K562 (cell line): ENCODE data around the gene DARS2. TPM values are rescaled to one million over a fixed set of nuclear protein-coding genes. Genes with fewer than 3 reads are reported as not detected.

Experiments
- CAMTA2 ChIP-seq: fragments of 250-450 bp; sonication (Bioruptor Pico); conservative IDR thresholded peaks from 2 replicates; pipeline ENCODE4 v1.5.1; 2022
- CBFA2T2 ChIP-seq: fragments of 450-650 bp; conservative IDR thresholded peaks from 2 replicates; pipeline ENCODE4 v1.6.1; 2017; ENCODE audit warnings: mild to moderate bottlenecking
- ESRRB ChIP-seq: fragments of 250-450 bp; sonication (Bioruptor Pico); IDR thresholded peaks from 2 replicates; pipeline ENCODE4 v1.5.0; 2020; ENCODE audit warnings: mild to moderate bottlenecking, moderate library complexity, borderline replicate concordance
- FUS ChIP-seq: fragments of 200-400 bp; formaldehyde crosslinking; optimal IDR thresholded peaks from 2 replicates; pipeline ENCODE3; 2017; ENCODE audit warnings: low read depth, low read length
- GATAD2A ChIP-seq: fragments of 450-650 bp; IDR thresholded peaks from 2 replicates; pipeline ENCODE4 v1.6.1; 2017
- HOMEZ ChIP-seq: fragments of 250-450 bp; sonication (Bioruptor Pico); IDR thresholded peaks from 2 replicates; pipeline ENCODE4 v1.4.0; 2020; ENCODE audit warnings: mild to moderate bottlenecking, moderate library complexity
- KAT7 ChIP-seq: sonication (generic); formaldehyde crosslinking; IDR thresholded peaks from 2 replicates; pipeline ENCODE4 v1.8.0; 2022; ENCODE audit warnings: missing genetic modification reagents, mild to moderate bottlenecking, borderline replicate concordance
- KDM2B ChIP-seq: fragments of 250-450 bp; sonication (Bioruptor Pico); IDR thresholded peaks from 2 replicates; pipeline ENCODE4 v1.8.0; 2021; ENCODE audit warnings: mild to moderate bottlenecking, moderate library complexity
- MCM3 ChIP-seq: fragments of 450-650 bp; IDR thresholded peaks from 2 replicates; pipeline ENCODE4 v1.6.1; 2016
- NEUROD1 ChIP-seq: fragments of 150-350 bp; IDR thresholded peaks from 2 replicates; pipeline ENCODE4 v1.6.1; 2014; ENCODE audit warnings: borderline replicate concordance, low read length, low read depth; ENCODE audit not compliant: partially characterized antibody
- NFYB ChIP-seq: IDR thresholded peaks from 2 replicates; pipeline ENCODE4 v1.6.1; 2011; ENCODE audit warnings: mild to moderate bottlenecking, moderate library complexity; ENCODE audit not compliant: insufficient read length; ENCODE audit errors: extremely low read depth
- NR4A1 ChIP-seq, 2 experiments: fragments of 250-450 bp in 1 of 2; fragments of 450-650 bp in 1 of 2; sonication (Bioruptor Pico) in 1 of 2; IDR thresholded peaks; 2 replicates each; pipeline versions ENCODE4 v1.4.0 to v1.6.1; 2016 to 2020; ENCODE audit warnings: mild to moderate bottlenecking in 2 of 2, missing compliant biosample characterization in 1 of 2, missing genetic modification characterization in 1 of 2, moderate library complexity in 1 of 2
- PATZ1 ChIP-seq: fragments of 250-450 bp; sonication (Bioruptor Pico); IDR thresholded peaks from 2 replicates; pipeline ENCODE4 v1.5.0; 2020; ENCODE audit warnings: mild to moderate bottlenecking, borderline replicate concordance
- POU5F1 ChIP-seq: fragments of 150-350 bp; IDR thresholded peaks from 2 replicates; pipeline ENCODE4 v1.6.1; 2014; ENCODE audit warnings: borderline replicate concordance, low read length, low read depth, mild to moderate bottlenecking; ENCODE audit not compliant: partially characterized antibody
- RBM14 ChIP-seq: fragments of 200-400 bp; formaldehyde crosslinking; IDR thresholded peaks from 2 replicates; pipeline ENCODE4 v1.6.1; 2018; ENCODE audit warnings: low read depth, mild to moderate bottlenecking, low read length, moderate library complexity, borderline replicate concordance; ENCODE audit not compliant: insufficient read depth
- RBM17 ChIP-seq: fragments of 200-400 bp; formaldehyde crosslinking; IDR thresholded peaks from 2 replicates; pipeline ENCODE4 v1.6.1; 2017; ENCODE audit warnings: low read depth, mild to moderate bottlenecking, low read length, borderline replicate concordance
- TAF9B ChIP-seq: fragments of 450-650 bp; IDR thresholded peaks from 2 replicates; pipeline ENCODE4 v1.6.1; 2018; ENCODE audit warnings: mild to moderate bottlenecking; ENCODE audit not compliant: partially characterized antibody
- TGIF2 ChIP-seq: sonication (generic); formaldehyde crosslinking; IDR thresholded peaks from 2 replicates; pipeline ENCODE4 v1.8.1; 2022; ENCODE audit warnings: mild to moderate bottlenecking, missing genetic modification reagents, moderate library complexity
- ZNF445 ChIP-seq: fragments of 250-450 bp; sonication (Bioruptor Pico); IDR thresholded peaks from 2 replicates; pipeline ENCODE4 v1.4.0; 2020; ENCODE audit warnings: low read depth, mild to moderate bottlenecking, moderate library complexity
- ZNF655 ChIP-seq: fragments of 250-450 bp; sonication (Bioruptor Pico); IDR thresholded peaks from 2 replicates; pipeline ENCODE4 v1.5.0; 2021
- polyA plus RNA-seq, 8 experiments: library from polyadenylated mRNA; depleted of rRNA in 4 of 8; stranded (reverse) in 5 of 8; unstranded in 3 of 8; fragments of >200 nt; fragmentation: Nextera tagmentation in 2 of 8; fragmentation: Illumina TruSeq in 1 of 8; extraction: Ambion mirVana in 2 of 8; extraction: Trizol in 1 of 8; gene quantifications; 2 replicates each; pipeline versions ENCODE4 v1.2.1 to v1.2.3, GENCODE V29; 2011 to 2014; ENCODE audit warnings: inconsistent platforms in 1 of 8, missing spikeins in 1 of 8
- total RNA-seq, 7 experiments: library from RNA; depleted of rRNA in 6 of 7; stranded (reverse); fragments of >200 nt in 6 of 7; fragmentation: Illumina TruSeq in 2 of 7; extraction: Trizol in 2 of 7; gene quantifications; 2 replicates each; pipeline versions ENCODE4 v1.2.1 to v1.2.3, GENCODE V29; 2011 to 2021; ENCODE audit warnings: low replicate concordance in 1 of 7
- TF ChIP-seq, protein P1 (sequence below): fragments of 150-350 bp; conservative IDR thresholded peaks from 2 replicates; pipeline ENCODE4 v1.6.1; 2014; ENCODE audit warnings: low read length

DARS2 gene
- total and polyA plus RNA-seq, 9 of the 15 experiments (the other 6 are each of a cell fraction or from before 2014, with no cell fraction given), result 36.4 to 96.7 (median 68.6) TPM

- TF ChIP-seq HOMEZ (CRISPR knock-in tag), result no peak
- TF ChIP-seq TGIF2 (CRISPR knock-in tag), result no peak
- TF ChIP-seq MCM3, result no peak
- TF ChIP-seq KAT7 (CRISPR knock-in tag), result no peak
- TF ChIP-seq NR4A1 (CRISPR knock-in tag; IDR thresholded peaks at IDR 0.05), result no peak
- TF ChIP-seq NR4A1 (tag; IDR thresholded peaks at IDR 0.05), result no peak
- peak; percentile 99 for TF ChIP-seq TAF9B
- no peak for TF ChIP-seq POU5F1
- no peak for TF ChIP-seq GATAD2A
- peak; percentile 71 for TF ChIP-seq CBFA2T2
- no peak for TF ChIP-seq ZNF655 (CRISPR knock-in tag)
- no peak for TF ChIP-seq FUS
- peak; percentile 78 for TF ChIP-seq CAMTA2 (CRISPR knock-in tag)
- TF ChIP-seq KDM2B (CRISPR knock-in tag), result 0 out of 2 replicates have a peak, but pooled peaks have one; percentile 30
- TF ChIP-seq NEUROD1, result no peak
- no peak for TF ChIP-seq RBM14
- TF ChIP-seq, protein P1, sequence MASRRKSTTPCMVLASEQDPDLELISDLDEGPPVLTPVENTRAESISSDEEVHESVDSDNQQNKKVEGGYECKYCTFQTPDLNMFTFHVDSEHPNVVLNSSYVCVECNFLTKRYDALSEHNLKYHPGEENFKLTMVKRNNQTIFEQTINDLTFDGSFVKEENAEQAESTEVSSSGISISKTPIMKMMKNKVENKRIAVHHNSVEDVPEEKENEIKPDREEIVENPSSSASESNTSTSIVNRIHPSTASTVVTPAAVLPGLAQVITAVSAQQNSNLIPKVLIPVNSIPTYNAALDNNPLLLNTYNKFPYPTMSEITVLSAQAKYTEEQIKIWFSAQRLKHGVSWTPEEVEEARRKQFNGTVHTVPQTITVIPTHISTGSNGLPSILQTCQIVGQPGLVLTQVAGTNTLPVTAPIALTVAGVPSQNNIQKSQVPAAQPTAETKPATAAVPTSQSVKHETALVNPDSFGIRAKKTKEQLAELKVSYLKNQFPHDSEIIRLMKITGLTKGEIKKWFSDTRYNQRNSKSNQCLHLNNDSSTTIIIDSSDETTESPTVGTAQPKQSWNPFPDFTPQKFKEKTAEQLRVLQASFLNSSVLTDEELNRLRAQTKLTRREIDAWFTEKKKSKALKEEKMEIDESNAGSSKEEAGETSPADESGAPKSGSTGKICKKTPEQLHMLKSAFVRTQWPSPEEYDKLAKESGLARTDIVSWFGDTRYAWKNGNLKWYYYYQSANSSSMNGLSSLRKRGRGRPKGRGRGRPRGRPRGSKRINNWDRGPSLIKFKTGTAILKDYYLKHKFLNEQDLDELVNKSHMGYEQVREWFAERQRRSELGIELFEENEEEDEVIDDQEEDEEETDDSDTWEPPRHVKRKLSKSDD, result 0 out of 2 replicates have a peak, but pooled peaks have one; percentile 22
- no peak for TF ChIP-seq ESRRB (CRISPR knock-in tag)
- no peak for TF ChIP-seq RBM17
- TF ChIP-seq NFYB, result no peak
- no peak for TF ChIP-seq ZNF445 (CRISPR knock-in tag)
- peak; percentile 82; the same call in 1 of the 2 replicates for TF ChIP-seq PATZ1
Observed at GRCh38 chr1:173867753-173868265, 43.3 kb downstream of the DARS2 start, which contains the start of gene GAS5 (continued).
